Iris pigment epithelial cell (primary cell): Measurements from ENCODE around the gene CACNA1F.

ENCODE experiments used
- DNase-seq: peaks from one replicate; pipeline ENCODE4 v3.0.0-alpha.2; 2011; ENCODE audit warnings: low read depth

Gene CACNA1F

DNA sequence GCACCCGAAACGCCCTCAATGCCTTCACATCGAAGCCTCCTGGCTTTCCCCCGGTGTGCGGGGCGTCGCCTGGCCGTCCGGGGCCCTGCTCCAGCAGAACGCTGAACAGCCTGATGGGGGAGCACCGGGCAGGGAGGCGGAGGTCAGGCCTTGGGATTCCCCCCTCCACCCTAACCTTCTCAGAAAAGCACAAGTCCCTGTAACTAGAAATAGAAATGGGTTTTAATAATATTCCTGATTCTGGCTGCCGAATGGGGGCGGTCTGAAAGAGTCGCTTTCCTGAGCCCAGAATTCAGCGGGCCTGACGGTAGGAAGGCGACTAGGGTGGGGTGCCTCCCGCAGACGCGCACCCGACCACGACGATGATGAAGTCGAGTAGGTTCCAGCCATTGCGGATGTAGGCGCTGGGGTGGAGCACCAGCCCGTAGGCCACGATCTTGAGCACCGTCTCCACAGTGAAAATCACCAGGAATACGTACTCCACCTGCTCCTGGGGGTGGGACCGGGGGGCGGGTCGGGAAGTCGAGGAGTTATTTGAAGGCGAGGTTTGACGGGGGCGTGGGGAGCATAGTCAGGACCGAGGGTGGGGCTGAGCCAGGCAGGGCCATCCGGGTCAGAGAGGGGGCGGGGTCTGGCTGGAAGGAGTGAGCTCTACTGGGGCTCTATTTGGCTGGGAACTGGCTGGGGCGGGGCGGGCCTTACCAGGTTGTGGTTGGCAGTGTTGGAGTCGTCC is 2.5 kb downstream of the CACNA1F start:
- peak; percentile 14 for DNase-seq

DNA sequence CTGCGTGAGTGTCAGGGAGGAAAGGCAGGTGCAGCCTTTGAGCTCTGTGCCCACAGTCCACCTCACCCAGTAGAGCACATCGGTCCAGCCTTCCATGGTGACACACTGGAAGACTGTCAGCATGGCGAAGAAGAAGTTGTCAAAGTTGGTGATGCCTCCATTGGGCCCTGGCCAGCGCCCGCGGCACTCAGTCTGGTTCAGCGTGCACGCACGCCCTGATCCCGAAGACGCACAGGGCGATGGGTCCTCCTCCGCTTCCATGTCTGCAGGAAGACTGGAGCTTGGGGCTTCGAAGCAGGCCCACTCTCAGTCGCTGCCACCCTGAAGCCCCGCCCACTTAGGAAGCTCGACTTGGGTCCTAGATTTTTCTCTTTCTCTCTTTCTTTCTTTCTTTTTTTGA is 5.0 kb downstream of the CACNA1F start:
- DNase-seq: no peak

DNA sequence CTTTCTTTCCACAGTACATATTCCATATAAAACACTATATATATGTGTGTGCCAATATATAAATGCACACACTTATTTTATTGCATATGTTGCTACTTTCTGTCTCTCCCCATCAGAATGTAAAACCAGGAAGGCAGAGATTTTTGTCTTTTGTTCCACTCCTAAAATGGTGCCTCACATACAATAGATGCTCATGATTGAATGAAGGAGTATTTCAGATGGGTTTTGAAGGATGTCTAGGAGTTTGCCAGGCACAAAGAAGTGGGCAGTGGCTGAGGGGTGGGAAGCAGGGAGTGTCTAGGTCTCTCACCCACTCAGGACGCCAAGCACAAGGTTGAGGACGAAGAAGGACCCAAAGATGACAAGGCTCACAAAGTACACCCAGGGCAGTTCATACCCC is 5.4 kb downstream of the CACNA1F start:
- DNase-seq: no peak

DNA sequence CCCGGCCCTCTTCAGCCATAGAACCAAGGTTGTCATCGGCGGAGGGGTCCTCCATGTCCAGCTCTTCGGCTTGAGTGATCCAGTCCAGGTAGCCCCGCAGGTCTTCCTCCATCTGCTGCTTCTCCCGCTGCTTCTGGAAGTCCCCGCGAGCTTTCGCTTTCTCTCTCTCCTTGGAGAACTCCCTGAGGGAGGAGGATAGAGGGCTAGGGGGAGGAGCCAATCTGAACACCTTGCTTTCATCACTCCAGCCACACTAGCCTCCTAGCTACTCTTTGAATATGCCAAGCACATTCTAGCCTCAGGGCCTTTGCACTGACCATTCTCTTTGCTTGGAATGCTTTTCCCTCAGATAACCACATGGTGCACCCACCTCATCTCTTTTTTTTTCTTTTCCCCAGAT is 6.2 kb downstream of the CACNA1F start:
- DNase-seq: no peak

DNA sequence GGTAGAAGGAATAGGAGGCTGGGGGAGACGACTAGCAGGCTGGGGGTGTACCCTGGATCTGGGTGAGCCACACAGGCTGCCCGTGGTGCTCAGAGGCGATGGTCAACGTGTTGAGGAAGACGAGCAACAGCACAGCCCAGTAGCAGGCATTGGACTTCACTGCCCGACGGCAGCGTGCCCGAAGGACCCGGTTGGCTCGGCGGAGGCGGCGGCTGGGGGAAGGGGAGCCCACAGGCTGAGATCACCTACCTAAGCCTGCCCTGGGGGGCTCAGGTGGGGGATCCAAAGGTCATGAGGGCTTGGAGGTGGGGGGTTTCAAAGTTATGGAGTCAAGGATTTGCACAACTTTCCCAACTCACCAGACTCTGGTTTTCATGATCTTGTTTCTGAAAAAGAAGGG is 7.3 kb downstream of the CACNA1F start:
- DNase-seq: no peak

DNA sequence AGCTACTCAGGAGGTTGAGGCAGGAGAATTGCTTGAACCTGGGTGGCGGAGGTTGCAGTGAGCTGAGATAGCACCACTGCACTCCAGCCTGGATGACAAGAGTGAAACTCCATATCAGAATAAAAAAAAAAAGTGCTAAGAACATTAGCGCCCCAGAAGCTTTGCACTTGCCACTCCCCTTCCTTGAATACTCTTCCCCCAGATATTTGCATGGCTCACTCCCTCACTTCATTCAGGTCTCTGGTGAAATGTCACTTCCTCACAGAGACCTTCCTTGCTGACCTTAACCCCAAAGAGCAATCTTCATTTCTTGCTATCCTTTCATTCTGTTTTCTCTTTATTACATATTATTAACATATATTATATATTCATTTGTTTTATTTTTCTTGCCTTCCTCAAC is 11.3 kb downstream of the CACNA1F start:
- DNase-seq: no peak

DNA sequence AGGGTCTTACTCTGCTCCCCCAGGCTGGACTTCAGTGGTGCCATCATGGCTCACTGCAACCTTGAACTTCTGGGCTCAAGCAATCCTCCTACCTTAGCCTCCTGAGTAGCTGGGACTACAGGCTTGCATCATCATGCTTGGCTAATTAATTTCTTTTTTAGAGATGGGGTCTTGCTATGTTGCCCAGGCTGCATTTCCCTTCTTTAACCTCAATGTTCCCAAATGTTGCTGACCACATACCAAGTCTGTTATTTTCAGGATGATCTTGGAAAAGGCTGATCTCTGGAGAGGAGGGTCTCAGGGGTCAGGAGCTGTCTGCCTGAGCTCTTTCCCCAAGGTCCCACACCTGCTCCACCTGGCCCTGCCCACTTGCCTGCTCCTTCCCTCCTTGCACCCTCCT is 13.0 kb downstream of the CACNA1F start:
- DNase-seq: no peak

DNA sequence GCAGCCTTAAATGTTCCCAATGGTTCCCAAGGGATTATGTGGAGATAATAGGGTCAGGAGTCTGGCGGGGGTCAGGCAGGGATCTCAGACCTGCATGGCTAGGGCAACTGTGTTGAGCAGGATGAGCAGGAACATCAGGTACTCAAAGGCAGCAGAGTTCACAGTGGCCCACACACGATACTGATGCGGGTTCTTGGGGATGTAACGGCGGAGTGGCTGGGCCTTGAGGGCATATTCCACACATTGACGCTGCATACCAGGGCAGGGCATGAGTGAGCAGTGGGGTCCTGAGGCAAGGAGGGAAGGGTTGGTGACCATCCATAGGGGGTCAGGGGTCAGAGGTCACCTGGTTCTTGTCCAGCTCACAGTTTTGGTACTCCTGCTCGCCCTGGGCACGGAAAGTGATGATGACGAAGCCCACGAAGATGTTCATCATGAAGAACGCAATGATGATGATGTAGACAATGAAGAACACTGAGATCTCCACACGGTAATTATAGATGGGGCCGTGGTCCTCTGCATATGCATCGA is 18.1 kb downstream of the CACNA1F start:
- DNase-seq: no peak

DNA sequence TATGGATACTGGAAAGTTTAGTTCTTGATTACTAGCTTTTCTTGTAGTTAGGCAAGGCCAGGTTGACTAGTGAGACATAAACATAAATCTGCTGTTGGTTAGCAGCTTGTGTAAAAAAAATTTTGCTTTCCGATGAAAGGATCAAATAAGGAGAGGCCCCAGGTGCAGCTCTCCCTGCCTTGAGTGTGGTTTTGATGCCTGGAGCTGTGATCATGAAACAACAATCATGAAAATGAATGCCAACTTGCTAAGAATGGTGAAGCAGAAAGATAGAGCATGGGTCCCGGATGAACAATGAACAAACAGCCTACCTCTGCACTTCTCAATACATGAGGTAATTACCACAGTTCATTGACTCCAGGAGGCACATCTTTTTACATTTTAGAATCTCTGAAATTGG is 18.7 kb downstream of the CACNA1F start:
- no peak for DNase-seq

DNA sequence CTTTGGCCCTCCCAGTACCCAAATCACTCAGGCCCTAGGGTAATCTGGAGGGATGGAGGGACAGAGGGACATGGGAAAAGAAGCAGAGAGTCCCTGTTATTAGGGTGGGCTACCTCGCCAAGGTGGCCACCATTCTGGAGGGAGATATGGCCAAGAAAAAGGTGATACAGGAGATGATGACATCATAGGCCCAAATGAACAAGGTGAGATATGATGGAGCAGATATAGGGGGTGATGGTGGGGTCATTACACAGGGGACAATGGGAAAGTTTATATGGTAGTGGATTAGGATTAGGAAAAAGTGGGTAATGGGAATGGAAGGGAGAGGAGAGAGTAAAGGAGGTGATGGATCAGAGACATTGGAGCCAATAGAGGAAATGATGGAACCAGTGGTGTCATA is 20.3 kb downstream of the CACNA1F start:
- DNase-seq: no peak

DNA sequence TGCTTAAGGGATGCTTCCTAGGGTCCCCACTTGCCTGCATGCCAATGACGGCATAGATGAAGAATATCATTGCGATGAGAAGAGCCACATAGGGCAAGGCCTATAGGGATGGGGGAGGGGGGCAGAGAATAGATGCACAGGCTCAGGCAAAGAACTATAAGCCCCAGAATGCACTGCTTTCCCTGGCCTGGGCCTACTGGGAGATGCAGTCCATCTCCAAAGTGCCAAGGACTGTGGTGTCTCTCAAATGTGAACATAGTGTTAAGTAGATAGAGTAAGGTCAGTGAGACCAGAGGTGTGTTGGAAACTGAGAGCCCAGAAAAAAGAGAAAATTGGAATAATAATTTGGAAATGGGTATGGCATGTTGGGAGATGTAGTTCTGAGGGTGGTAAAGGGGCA is 20.9 kb downstream of the CACNA1F start:
- DNase-seq: no peak

DNA sequence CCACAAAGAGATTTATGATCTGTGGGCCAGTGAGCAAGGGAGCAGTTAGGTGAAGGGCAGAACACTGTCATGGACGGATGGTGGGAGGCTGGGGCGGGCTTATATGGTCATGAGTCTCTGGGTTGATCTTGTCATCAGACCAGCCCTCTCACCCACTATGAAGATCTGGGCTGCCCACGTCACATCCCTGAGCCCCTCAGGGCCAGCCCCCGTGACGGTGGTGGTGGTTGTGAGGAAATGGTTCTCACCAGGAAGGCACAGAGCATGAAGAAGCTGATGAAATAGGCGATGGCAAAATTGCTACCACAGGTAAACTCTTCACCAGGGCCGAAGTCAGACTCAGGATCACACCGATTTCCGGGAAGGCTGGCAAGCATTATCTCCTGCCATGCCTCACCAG is 22.1 kb downstream of the CACNA1F start:
- DNase-seq: no peak

DNA sequence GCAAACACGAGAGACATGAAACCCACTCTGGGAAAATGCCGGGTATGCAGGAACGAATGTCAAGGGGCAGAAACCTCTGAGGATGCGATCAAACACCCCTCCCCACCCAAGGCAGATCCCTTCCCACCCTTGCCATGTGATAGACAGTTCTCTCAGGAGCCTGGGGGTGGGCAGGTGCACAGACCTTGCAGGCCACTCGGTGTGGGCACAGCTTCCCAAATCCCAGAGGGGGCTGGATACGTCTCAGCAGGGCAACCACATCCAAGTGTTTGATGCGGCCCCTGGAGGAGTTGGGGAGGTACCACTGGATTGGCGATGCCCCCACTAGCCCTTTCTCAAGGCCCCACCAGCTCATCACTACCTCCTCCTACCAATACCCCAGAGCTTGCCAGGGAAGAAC is 22.7 kb downstream of the CACNA1F start:
- DNase-seq: no peak

DNA sequence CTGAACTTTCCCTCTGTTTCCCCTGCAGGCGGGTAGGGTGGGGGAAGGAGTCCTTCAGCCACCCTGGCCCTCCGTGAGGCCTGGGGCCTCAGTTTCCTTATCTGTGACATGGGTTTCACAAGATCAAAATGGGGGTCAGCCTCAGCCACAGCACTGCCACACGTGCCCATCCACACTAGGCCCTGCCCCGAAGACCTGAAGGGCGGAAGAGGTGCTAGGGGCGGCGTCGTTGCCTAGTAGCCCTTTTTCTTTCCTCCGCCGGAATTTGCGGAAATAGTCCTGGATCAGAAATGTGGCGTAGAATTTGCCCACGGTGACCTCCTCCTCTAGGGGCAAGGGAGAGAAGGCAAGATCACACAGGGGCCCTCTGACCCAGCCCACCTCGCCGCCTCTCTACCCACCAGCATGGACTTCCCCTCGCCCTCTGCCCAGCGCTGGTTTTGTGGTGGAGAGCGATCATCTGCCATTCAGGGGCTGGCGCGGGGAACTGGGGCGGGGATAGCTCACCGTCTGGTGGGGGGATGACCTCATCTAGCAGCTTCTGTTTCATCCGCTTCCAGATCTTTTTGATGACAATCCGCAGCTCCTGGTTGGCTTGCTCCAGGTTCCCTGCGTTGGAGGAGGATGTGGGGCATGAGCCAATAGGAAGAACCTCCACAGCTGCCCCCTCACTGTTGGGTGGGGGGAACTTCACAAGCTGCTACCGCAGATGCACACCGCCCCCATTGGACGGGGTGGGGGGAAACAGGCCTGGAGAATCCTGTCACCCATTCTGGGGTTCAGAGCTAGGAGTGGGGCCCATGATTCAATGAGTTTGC is 23.5 kb downstream of the CACNA1F start:
- no peak for DNase-seq

DNA sequence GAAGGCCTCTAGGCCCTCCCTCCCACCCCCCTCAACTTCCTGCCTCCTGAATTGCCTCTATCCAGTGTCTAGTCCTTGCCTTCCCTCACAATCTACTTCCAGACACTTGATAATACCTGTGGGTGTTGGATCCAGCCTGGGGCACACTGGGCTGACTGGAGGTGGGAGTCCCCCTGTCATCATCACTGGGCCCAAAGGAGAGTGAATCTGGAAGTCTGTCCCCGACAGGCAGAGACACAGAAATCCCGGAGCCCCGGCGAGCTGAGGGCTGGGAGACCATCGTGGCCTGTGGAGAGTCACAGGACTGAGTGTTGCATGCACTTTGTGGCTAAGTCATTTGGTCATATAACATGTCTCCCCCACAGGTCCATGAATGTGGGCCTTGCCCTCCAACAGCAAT is 24.7 kb downstream of the CACNA1F start:
- no peak for DNase-seq

DNA sequence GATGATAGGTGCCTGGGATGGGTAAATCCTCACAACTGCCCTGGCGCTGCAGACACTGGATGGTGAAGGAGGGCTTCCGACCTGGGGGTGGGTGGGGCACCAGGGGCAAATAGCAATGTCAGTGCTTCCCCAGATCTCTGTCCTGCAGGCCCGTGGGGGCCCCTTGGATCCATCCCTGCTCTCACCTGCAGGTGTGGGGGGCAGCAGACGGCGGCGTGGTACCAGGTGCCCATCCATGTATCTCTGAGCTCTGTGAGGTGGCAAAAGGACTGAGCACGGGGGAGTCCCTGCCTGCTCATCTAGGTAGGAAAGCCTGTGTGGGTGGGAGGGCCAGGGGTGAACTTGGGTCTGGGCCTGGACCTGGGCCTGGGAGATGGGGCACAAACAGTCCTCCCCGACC is 26.6 kb downstream of the CACNA1F start:
- no peak for DNase-seq

DNA sequence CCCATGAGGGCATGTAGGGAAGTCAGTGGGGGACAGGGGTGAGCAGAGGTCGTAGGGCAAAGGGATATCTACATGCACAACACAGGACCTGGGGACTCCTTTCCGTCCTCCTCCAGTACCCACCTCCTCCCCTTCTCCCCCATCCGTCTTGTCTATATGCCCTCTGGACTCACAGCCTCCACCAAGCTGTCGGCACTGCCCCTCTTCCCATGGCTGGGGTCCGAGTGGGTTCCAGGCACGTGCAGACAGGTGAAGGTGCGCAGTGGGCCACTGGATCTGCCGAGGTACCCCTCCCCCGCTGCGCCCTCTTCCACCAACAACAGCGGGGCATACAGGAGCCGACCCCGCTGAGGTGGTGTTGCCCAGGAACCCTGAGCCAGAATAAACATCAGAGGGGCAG is 27.7 kb downstream of the CACNA1F start:
- DNase-seq: no peak

DNA sequence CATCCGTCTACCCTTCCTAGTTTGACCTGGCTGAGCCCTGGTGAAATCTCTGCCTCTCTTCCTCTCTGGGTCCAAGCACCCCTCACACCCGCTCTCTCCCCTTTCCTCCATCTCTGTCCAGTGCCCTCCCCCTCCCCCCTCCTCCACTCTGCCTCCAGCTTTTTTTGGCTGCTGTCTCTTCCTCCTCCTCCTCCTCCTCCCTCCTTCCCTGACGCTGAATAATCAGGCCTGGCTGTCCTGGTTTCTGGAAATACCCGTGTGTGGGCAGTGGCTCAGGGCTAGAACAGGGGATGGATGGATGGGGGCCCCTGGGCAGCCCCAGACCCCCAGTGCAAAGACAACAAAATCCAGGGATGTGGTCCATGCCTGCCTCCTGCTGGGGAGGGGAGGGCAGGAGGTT is 28.4 kb downstream of the CACNA1F start:
- no peak for DNase-seq

DNA sequence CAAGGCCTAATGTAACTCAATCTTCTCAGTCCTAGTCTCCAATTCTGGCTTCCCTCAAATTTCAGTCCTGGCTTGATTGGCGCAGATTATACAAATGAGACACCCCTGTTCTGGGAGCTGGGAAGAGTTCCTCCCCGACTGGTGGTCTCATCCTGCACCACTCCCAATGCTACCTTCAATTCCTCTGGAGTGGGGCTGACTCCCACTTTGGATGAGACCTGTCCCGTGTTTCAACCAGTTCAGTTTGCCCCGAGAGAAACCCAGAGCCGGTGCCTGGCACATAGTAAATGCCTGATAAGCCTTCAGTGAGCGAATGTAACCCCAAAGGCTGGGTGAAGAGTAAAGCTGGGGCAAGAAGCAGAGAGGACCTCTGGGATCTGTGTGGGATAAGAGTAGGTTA is 29.1 kb downstream of the CACNA1F start:
- DNase-seq: no peak

DNA sequence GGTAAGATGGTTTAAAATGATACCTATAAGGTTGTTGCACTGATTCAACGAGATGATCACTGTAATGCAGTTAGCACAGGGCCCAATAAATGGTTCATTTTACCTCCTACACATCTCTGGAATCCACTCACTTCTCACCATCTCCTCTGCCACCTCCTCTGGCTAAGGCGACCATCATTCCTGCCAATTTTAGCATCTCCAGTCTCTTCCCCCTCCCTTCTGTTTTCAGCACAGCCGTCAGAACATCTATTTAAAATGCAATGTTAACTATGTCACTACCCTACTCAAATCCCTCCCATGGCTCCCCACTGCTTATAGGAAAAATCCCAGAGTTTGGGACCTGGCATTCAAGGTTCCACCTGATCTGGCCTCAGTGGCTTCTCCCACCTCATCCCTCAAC is 29.6 kb downstream of the CACNA1F start:
- no peak for DNase-seq

DNA sequence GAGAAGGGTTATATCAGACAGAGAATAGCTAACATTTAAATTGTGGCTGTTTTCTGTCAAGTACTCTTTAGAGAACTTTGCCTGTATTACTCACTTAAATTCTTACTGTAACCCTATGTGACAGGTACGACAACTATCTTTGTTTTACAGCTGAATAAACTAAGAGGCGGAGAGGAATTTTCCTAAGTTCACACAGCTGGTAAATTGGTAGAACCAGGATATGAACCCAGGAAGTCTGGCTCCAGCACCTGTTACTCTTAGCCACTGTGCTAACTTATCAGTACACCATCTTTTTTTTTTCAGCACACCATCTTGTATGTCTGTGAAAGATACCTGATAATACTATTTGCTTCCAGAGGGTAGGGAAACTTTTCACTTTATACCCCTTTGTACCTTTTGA is 31.1 kb downstream of the CACNA1F start:
- no peak for DNase-seq

DNA sequence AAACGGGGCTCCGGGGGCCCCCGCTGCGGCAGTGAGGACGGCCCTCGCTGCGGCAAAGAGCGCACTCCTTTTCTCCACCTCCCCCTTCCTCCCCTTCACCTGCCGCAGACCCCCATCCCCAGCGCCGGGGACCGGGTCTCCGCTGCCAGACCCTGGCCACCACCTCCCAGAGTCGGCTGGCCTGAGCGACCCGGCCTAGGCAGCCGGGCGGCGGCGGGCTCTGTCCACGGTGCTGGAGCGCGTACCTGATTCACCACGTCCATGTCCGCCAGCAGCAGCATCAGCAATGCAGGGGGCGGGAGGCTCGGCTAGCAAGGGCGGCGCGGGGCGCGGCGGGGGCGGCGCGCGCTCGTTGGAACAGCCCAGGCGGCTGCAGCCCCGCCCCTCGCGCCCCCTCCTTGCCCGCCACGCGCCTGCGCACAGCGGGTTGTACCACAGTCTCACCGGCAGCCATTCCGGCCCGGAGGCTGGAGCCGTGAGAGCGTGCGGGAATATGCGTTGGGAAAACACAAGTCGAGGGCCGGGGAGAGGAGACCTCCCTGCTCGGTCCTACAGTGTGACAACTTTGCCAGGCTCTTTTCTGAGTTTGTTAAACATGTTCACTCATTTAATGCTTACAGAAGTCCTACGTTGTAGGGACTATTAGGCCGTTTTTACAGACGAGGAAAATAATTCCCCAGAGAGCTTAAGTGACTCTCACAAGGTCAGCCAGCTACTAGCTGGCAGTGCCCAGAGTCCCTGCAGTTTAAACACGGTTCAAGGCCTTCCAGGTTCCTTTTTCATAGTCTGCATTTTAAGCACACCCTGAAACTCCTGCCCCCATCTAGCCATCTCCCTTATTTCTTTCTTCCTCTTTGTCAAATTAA is 33.0 kb downstream of the CACNA1F start, which contains the start of gene SYP:
TSS of gene SYP (minus strand) at position 288 of the 866 bp plus-strand sequence. CDS start at position 281, 7 bp downstream.
- DNase-seq: peak; percentile 82

DNA sequence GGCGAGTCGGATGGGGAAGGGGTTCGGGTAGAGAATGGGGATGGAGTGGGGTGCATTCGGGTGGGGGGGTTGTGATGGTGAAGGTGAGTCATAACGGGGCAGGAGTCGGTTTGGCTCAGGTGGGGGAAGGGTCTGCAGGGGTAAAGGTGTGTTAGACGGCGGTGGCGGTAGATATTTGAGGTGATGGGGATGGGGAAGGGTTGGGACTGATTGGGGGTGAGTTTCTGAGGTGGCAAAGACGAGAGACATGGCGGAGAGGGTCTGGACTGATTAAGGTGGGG is 33.9 kb downstream of the CACNA1F start:
- no peak for DNase-seq
